Vagina (tissue), 2 donors: Measurements from ENCODE around the gene MMP8. TPM values are rescaled to one million over a fixed set of nuclear protein-coding genes. Genes with fewer than 3 reads are reported as not detected.

Experiments
- DNase-seq, 2 donors: peaks; one replicate each; pipeline ENCODE4 v3.0.0-alpha.2; 2017; ENCODE audit errors: extremely low spot score in 2 of 2
- H3K27ac ChIP-seq: fragments of 200-600 bp; sonication (generic); one replicate; pipeline ENCODE4 v1.5.1; 2019
- H3K27me3 ChIP-seq: fragments of 200-600 bp; sonication (generic); one replicate; pipeline ENCODE4 v1.5.1; 2019
- H3K36me3 ChIP-seq, 2 donors: fragments of 200-600 bp; sonication (generic); one replicate each; pipeline ENCODE4 v1.5.1; 2017 to 2019
- H3K4me1 ChIP-seq: fragments of 200-600 bp; sonication (generic); one replicate; pipeline ENCODE4 v1.5.1; 2019
- H3K4me3 ChIP-seq, 2 donors: fragments of 200-600 bp; sonication (generic); 1 replicate in 1 of 2; 2 replicates in 1 of 2; pipeline ENCODE4 v1.5.1; 2016 to 2019
- H3K9me3 ChIP-seq: fragments of 200-600 bp; sonication (generic); one replicate; pipeline ENCODE4 v1.5.1; 2019
- CTCF ChIP-seq, 3 experiments: fragments of 450-650 bp in 2 of 3; fragments of 200-600 bp in 1 of 3; sonication (generic) in 1 of 3; IDR thresholded peaks; one replicate each; pipeline ENCODE4 v1.5.1; 2017 to 2019; ENCODE audit warnings: antibody characterized with exemption in 3 of 3, mild to moderate bottlenecking in 2 of 3, moderate library complexity in 2 of 3
- POLR2A ChIP-seq, 2 donors: fragments of 450-650 bp; IDR thresholded peaks; one replicate each; pipeline ENCODE4 v1.6.1; 2017; ENCODE audit warnings: antibody characterized with exemption in 2 of 2, mild to moderate bottlenecking in 2 of 2, moderate library complexity in 2 of 2
- POLR2AphosphoS5 ChIP-seq, 2 donors: sonication (generic); formaldehyde crosslinking; IDR thresholded peaks; one replicate each; pipeline ENCODE4 v1.9.0; 2017; ENCODE audit warnings: antibody characterized with exemption in 2 of 2, mild to moderate bottlenecking in 2 of 2, low read depth in 1 of 2; ENCODE audit not compliant: insufficient read depth in 1 of 2
- intact Hi-C: fragments of 100-400 bp; cut with DNase I; formaldehyde crosslinking; loops from one replicate; pipeline ENCODE4 v1.15.1; 2023
- total RNA-seq: library from RNA; depleted of rRNA; stranded (reverse); fragments of >200 nt; gene quantifications from one replicate; pipeline ENCODE4 v1.2.3, GENCODE V29; 2016

MMP8 gene, protein sequence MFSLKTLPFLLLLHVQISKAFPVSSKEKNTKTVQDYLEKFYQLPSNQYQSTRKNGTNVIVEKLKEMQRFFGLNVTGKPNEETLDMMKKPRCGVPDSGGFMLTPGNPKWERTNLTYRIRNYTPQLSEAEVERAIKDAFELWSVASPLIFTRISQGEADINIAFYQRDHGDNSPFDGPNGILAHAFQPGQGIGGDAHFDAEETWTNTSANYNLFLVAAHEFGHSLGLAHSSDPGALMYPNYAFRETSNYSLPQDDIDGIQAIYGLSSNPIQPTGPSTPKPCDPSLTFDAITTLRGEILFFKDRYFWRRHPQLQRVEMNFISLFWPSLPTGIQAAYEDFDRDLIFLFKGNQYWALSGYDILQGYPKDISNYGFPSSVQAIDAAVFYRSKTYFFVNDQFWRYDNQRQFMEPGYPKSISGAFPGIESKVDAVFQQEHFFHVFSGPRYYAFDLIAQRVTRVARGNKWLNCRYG
- total RNA-seq = not detected

DNA sequence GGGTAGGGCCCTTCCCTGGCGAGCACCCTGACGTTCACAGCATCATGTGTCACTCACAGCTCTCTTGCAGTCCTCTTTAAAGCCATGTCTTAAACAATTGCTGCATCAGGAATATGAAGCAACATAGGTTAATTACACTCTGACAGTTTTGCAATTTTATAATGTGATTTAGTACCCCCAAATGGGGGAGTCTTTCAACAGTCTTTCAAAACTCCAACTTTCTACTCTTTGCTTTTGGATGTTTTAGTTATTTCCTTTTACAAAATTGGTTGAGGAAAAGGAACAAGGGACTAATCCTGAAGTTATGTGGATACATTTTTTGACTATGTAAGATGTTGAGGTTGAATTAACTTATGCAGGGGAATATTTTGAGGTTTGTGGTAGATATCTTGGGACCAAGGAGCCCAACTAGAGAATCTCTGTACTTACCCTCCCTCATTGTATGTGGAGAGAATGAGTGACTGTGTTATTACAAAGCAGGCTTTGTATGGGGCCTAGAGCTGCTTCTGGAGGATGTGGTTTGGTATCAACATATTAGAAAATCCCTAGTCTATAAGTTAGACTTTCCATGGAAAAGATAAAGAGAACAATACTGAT lies at the start of gene MMP8:
Gene MMP8 (minus strand): TSS at position 51 of the 597 bp plus-strand sequence. CDS start 99 bp downstream, outside the sequence.
- no peak for TF ChIP-seq POLR2AphosphoS5 (IDR thresholded peaks at IDR 0.05; ENCODE audit: insufficient read depth in 1 of 2, low read depth in 1 of 2)
- TF ChIP-seq POLR2A (IDR thresholded peaks at IDR 0.05) = no peak
- TF ChIP-seq CTCF (IDR thresholded peaks at IDR 0.05) = no peak
- no peaks in the 10 kb centered on the region for H3K27me3 ChIP-seq
- no peaks in the 10 kb centered on the region for H3K9me3 ChIP-seq
- no peaks in the 10 kb centered on the region for H3K4me1 ChIP-seq
- no peak within 1 kb of the TSS for H3K27ac ChIP-seq
- no peak for DNase-seq
- intact Hi-C loops = no loop called here
- no peaks in the 10 kb centered on the region for H3K36me3 ChIP-seq
- H3K4me3 ChIP-seq = no peak within 1 kb of the TSS

- Histone ChIP-seq H3K36me3 (no peaks in the 10 kb centered on the region), H3K27me3 (no peaks in the 10 kb centered on the region), H3K4me1 (no peaks in the 10 kb centered on the region), H3K4me3 (no peak overlapping the region), H3K9me3 (no peaks in the 10 kb centered on the region), H3K27ac (no peak overlapping the region)
- intact Hi-C loops = no loop called here
- no peak for DNase-seq
- TF ChIP-seq POLR2AphosphoS5 (IDR thresholded peaks at IDR 0.05; ENCODE audit: insufficient read depth in 1 of 2, low read depth in 1 of 2) = no peak
- TF ChIP-seq POLR2A (IDR thresholded peaks at IDR 0.05) = no peak
These were observed 48.6 kb upstream of the MMP8 start for GRCh38 chr11:102773386-102773785.

DNA sequence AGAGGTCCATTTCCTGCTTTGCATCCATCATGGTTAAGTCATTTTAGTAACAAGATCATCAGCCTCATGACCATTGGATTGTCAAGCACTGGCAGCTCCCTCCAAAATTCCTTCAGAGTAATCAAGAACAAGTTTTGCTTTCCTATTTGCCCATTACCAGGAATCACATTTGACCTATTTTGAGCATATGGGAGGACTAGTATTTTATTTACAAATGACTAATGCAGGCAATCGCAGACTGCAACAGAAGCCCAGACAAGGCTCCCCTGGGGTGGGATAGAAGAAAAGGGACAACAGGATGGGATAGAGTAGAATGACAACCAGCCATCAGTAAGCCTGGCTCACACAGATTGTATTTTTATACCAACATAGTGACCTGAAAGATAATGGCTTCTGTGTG lies 46.6 kb upstream of the MMP8 start:
- TF ChIP-seq POLR2AphosphoS5 (IDR thresholded peaks at IDR 0.05; ENCODE audit: insufficient read depth in 1 of 2, low read depth in 1 of 2) (no peak), POLR2A (IDR thresholded peaks at IDR 0.05) (no peak), CTCF (IDR thresholded peaks at IDR 0.05) (no peak)
- intact Hi-C loops = no loop called here

DNA sequence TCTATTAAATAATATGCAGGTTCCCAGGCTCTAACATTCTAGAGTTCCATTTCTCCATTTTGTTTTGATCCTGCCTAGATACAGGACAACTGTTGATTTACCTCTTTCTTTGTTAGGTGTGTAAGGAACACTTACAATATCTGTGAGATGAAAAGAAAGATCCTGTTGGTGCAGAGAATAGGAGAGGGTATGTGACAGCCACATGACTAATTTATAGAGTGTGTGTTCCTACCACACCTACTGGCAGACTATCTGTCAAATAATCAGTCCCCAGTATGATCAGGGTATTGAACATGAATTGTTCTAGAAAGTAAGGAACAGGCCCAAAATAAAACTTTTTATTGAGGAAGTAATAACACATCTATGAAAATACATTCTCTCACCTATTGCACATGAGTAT lies 45.4 kb upstream of the MMP8 start:
- no peaks in the 10 kb centered on the region for H3K27me3 ChIP-seq
- no peak overlapping the region for H3K4me3 ChIP-seq
- intact Hi-C loops = no loop called here
- TF ChIP-seq CTCF (IDR thresholded peaks at IDR 0.05) (no peak), POLR2A (IDR thresholded peaks at IDR 0.05) (no peak), POLR2AphosphoS5 (IDR thresholded peaks at IDR 0.05; ENCODE audit: insufficient read depth in 1 of 2, low read depth in 1 of 2) (no peak)
- no peaks in the 10 kb centered on the region for H3K36me3 ChIP-seq
- H3K27ac ChIP-seq = no peak overlapping the region
- H3K4me1 ChIP-seq = no peaks in the 10 kb centered on the region
- H3K9me3 ChIP-seq = no peaks in the 10 kb centered on the region
- DNase-seq = no peak

More for the DNA sequence above, 46.6 kb upstream of the MMP8 start:
- Histone ChIP-seq H3K36me3 (no peaks in the 10 kb centered on the region), H3K9me3 (no peaks in the 10 kb centered on the region), H3K27ac (no peak overlapping the region), H3K4me1 (no peaks in the 10 kb centered on the region), H3K4me3 (no peak overlapping the region), H3K27me3 (no peaks in the 10 kb centered on the region)
- no peak for DNase-seq

DNA sequence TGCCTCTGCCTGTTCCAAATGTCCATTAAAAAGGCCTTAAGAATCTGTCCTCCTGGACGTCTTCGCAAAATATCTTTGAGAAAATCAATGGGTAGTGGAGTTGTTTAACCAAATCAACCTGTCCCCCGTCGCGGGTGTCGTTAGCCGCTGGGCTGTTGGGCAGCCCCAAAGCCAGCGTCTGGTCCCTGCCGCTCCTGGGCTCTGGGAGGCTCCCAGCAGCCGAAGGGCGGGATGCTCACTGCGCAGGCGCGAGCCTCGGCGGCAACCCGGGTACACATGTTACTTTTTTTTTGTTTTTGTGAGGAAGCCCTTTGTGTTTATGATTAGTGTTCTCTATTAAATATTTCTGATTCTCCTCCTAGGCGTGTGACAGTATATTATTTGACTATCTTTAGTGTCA lies 43.0 kb upstream of the MMP8 start:
- intact Hi-C loops = no loop called here
- no peaks in the 10 kb centered on the region for H3K4me1 ChIP-seq
- TF ChIP-seq CTCF (IDR thresholded peaks at IDR 0.05) = no peak
- no peak for TF ChIP-seq POLR2A (IDR thresholded peaks at IDR 0.05)
- no peak for TF ChIP-seq POLR2AphosphoS5 (IDR thresholded peaks at IDR 0.05; ENCODE audit: insufficient read depth in 1 of 2, low read depth in 1 of 2)
- no peak overlapping the region for H3K27ac ChIP-seq
- no peak for DNase-seq
- no peaks in the 10 kb centered on the region for H3K36me3 ChIP-seq
- H3K27me3 ChIP-seq = no peaks in the 10 kb centered on the region
- no peak overlapping the region for H3K4me3 ChIP-seq
- H3K9me3 ChIP-seq = no peaks in the 10 kb centered on the region
